AG09309 (cell line): Measurements from ENCODE around the gene VSIG10L.

ENCODE experiments used
- DNase-seq: peaks from one replicate; pipeline ENCODE4 v3.0.0-alpha.2; 2010; ENCODE audit warnings: low read depth
- H3K4me3 ChIP-seq: 2 replicates; pipeline ENCODE4 v1.5.1; 2011; ENCODE audit warnings: mild to moderate bottlenecking, low read depth, low read length, moderate library complexity; ENCODE audit not compliant: control insufficient read depth
- TF ChIP-seq, protein P1 (sequence below): IDR thresholded peaks from 2 replicates; pipeline ENCODE4 v1.5.1; 2011; ENCODE audit warnings: mild to moderate bottlenecking, low read depth, low read length, inconsistent platforms; ENCODE audit not compliant: insufficient read depth, control insufficient read depth; ENCODE audit errors: missing control alignments

VSIG10L gene

DNA sequence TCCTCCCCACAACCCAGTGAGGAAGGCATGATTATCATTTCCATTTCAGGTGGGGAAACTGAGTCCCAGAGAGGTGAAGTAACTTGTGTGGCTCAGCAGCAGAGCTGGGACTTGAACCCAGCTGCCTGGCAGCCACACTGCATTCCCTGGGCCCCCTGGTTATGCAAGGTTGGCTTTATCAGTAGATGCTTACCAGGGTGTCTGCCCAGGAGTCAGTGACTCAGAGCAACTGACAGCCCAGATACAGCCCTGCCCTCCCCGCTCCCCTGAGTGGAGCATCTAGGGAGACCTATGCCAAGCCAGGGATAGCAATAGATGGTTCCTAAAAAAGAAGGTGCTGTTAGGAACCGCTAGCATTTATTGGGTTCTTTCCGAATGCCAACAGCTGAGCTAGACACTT lies 24.6 kb downstream of the VSIG10L start:
- H3K4me3 ChIP-seq = no peak overlapping the region
- no peak for DNase-seq
- TF ChIP-seq, protein P1, sequence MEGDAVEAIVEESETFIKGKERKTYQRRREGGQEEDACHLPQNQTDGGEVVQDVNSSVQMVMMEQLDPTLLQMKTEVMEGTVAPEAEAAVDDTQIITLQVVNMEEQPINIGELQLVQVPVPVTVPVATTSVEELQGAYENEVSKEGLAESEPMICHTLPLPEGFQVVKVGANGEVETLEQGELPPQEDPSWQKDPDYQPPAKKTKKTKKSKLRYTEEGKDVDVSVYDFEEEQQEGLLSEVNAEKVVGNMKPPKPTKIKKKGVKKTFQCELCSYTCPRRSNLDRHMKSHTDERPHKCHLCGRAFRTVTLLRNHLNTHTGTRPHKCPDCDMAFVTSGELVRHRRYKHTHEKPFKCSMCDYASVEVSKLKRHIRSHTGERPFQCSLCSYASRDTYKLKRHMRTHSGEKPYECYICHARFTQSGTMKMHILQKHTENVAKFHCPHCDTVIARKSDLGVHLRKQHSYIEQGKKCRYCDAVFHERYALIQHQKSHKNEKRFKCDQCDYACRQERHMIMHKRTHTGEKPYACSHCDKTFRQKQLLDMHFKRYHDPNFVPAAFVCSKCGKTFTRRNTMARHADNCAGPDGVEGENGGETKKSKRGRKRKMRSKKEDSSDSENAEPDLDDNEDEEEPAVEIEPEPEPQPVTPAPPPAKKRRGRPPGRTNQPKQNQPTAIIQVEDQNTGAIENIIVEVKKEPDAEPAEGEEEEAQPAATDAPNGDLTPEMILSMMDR = no peak

GRCh38 chr19:51316688-51317087 lies 25.3 kb downstream of the VSIG10L start:
- no peak for DNase-seq
- TF ChIP-seq, protein P1 = no peak
- H3K4me3 ChIP-seq = no peak overlapping the region

- no peak within 1 kb of the TSS for H3K4me3 ChIP-seq
- DNase-seq = no peak
- TF ChIP-seq, protein P1 = no peak
Observed at GRCh38 chr19:51311351-51312257, 30.3 kb downstream of the VSIG10L start, which contains the start of gene IGLON5. IGLON5 (plus strand) TSS chr19:51311644; CDS start chr19:51311848, 204 bp downstream.

DNA sequence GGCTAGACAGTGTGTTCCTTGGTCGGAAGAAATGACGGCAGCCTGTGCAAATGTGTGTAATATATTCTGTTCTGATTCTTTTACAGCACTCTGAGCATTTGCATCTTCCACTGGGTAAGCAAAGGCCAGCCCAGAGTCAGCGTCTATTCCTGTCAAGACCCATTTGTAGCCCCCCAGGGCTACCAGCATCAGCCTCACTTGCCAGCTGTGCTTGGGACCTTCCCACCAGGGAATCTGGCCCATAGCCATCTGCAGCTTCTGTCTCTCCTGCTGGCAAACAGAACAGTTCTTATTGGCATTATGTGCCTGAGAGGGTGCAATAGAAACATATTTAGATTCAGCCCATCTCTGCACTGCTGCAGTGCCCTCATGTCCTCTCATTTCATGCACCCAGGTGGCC lies 36.5 kb downstream of the VSIG10L start:
- TF ChIP-seq, protein P1 = no peak
- H3K4me3 ChIP-seq = no peak overlapping the region
- DNase-seq = no peak

GRCh38 chr19:51301266-51301665 lies 40.7 kb downstream of the VSIG10L start:
- TF ChIP-seq, protein P1 = no peak
- DNase-seq = no peak
- no peak overlapping the region for H3K4me3 ChIP-seq

DNA sequence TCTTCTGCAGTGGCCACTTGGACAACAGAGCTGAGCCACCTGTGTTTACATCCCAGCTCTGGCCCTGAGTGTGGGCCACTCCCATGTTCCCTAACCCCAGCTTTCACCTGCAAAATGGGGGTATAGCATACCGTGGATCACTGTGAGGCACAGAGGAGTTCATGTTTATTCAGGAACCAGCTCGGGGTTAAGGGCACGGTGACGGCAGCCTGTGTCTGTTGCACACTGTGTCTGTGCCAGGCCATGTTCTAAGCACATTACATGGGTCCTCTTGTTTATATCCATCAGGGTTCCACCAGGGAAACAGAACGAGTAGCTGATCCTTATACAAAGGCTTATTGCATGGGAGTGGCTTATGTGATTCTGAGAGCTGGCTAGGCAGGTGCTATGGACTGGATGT lies 44.5 kb downstream of the VSIG10L start:
- TF ChIP-seq, protein P1 = no peak
- no peak overlapping the region for H3K4me3 ChIP-seq
- DNase-seq = no peak
